IMR-90 (cell line): ENCODE measurements around the gene ACSS2. TPM values are rescaled to one million over a fixed set of nuclear protein-coding genes. Genes with fewer than 3 reads are reported as not detected.

Experiments used
- ATAC-seq: fragments of 200-7000 bp; cut with Tn5 transposase; 2 replicates; pipeline ENCODE4 v1.9.1; 2020; ENCODE audit warnings: low read depth, mild to moderate bottlenecking, moderate library complexity
- BruUV-seq: library from RNA; stranded (reverse); fragments of 400-500 nt; replicated peaks from 2 replicates; lab custom pipeline; 2021; lab: Mats Ljungman, UMichigan
- CTCF ChIA-PET: fragments of 300-600 bp; formaldehyde crosslinking; extraction: SDS; loops from one replicate; lab custom pipeline; 2021; ENCODE audit warnings: antibody characterized with exemption; lab: Yijun Ruan, JAX
- POLR2A ChIA-PET: fragments of 300-600 bp; sonication (Branson Sonifier 250); formaldehyde crosslinking; loops from one replicate; lab custom pipeline; 2022; ENCODE audit warnings: antibody characterized with exemption; ENCODE audit not compliant: unreplicated experiment; lab: Charles Lee
- DNase-seq: peaks from one replicate; pipeline ENCODE4 v3.0.0; 2013
- H2AFZ ChIP-seq: replicated peaks from 2 replicates; pipeline ENCODE3; 2013; ENCODE audit warnings: low read length, mild to moderate bottlenecking; ENCODE audit not compliant: poor library complexity
- H2AK5ac ChIP-seq: 2 replicates; pipeline ENCODE4 v1.6.1; 2013; ENCODE audit warnings: low read depth, low read length, inconsistent platforms
- H2AK9ac ChIP-seq: replicated peaks from 2 replicates; pipeline ENCODE3; 2013; ENCODE audit warnings: mild to moderate bottlenecking, low read depth, low read length, moderate library complexity; ENCODE audit not compliant: poor library complexity
- H2BK120ac ChIP-seq: 2 replicates; pipeline ENCODE4 v1.6.1; 2013; ENCODE audit warnings: low read depth, low read length, inconsistent platforms
- H2BK15ac ChIP-seq: 3 replicates; pipeline ENCODE4 v1.6.1; 2013; ENCODE audit warnings: low read depth, low read length, inconsistent platforms
- H2BK20ac ChIP-seq: 2 replicates; pipeline ENCODE4 v1.6.1; 2013; ENCODE audit warnings: low read depth, mild to moderate bottlenecking, inconsistent platforms, low read length, moderate library complexity
- H2BK5ac ChIP-seq: 2 replicates; pipeline ENCODE4 v1.6.1; 2013; ENCODE audit warnings: mild to moderate bottlenecking, low read depth, low read length, inconsistent platforms; ENCODE audit not compliant: poor library complexity, severe bottlenecking
- H3K14ac ChIP-seq: replicated peaks from 2 replicates; pipeline ENCODE4 v1.6.1; 2013; ENCODE audit warnings: low read depth, low read length, inconsistent platforms
- H3K18ac ChIP-seq: 2 replicates; pipeline ENCODE4 v1.6.1; 2013; ENCODE audit warnings: low read depth, low read length, control low read depth
- H3K23ac ChIP-seq: 2 replicates; pipeline ENCODE4 v1.6.1; 2013; ENCODE audit warnings: low read depth, low read length, inconsistent platforms
- H3K27ac ChIP-seq: 2 replicates; pipeline ENCODE4 v1.5.1; 2013; ENCODE audit warnings: mild to moderate bottlenecking, control low read depth, low read length; ENCODE audit not compliant: insufficient read depth
- H3K27me3 ChIP-seq: 2 replicates; pipeline ENCODE4 v1.6.1; 2013; ENCODE audit warnings: low read length; ENCODE audit not compliant: control insufficient read depth, insufficient read depth
- H3K36me3 ChIP-seq: 2 replicates; pipeline ENCODE4 v1.6.1; 2013; ENCODE audit warnings: low read length, mixed read lengths; ENCODE audit not compliant: control insufficient read depth, insufficient read depth
- H3K4ac ChIP-seq: 2 replicates; pipeline ENCODE4 v1.6.1; 2013; ENCODE audit warnings: low read depth, low read length, inconsistent platforms
- H3K4me1 ChIP-seq: 2 replicates; pipeline ENCODE4 v1.6.1; 2013; ENCODE audit warnings: low read length, mixed read lengths; ENCODE audit not compliant: control insufficient read depth, insufficient read depth
- H3K4me2 ChIP-seq: 2 replicates; pipeline ENCODE4 v1.6.1; 2013; ENCODE audit warnings: low read depth, mild to moderate bottlenecking, control low read depth, low read length, moderate library complexity
- H3K4me3 ChIP-seq: 2 replicates; pipeline ENCODE4 v1.5.1; 2013; ENCODE audit warnings: low read depth, mild to moderate bottlenecking, control low read depth, low read length, moderate library complexity; ENCODE audit not compliant: insufficient read depth
- H3K56ac ChIP-seq: 2 replicates; pipeline ENCODE4 v1.6.1; 2013; ENCODE audit warnings: low read length, inconsistent platforms; ENCODE audit not compliant: insufficient read depth; ENCODE audit errors: extremely low read depth
- H3K79me1 ChIP-seq, 2 experiments: 2 replicates each; pipeline ENCODE4 v1.6.1; 2013; ENCODE audit warnings: low read length in 2 of 2, inconsistent platforms in 1 of 2, low read depth in 1 of 2
- H3K9ac ChIP-seq: 2 replicates; pipeline ENCODE4 v1.6.1; 2013; ENCODE audit warnings: low read depth, low read length, control low read depth
- H3K9me1 ChIP-seq: 2 replicates; pipeline ENCODE4 v1.6.1; 2013; ENCODE audit warnings: low read length, inconsistent platforms; ENCODE audit not compliant: insufficient read depth
- H3K9me3 ChIP-seq: 2 replicates; pipeline ENCODE4 v1.6.1; 2013; ENCODE audit warnings: low read length; ENCODE audit not compliant: control insufficient read depth, insufficient read depth
- H4K20me1 ChIP-seq: 2 replicates; pipeline ENCODE4 v1.6.1; 2013; ENCODE audit warnings: low read length, inconsistent platforms; ENCODE audit not compliant: insufficient read depth
- H4K5ac ChIP-seq: 2 replicates; pipeline ENCODE4 v1.6.1; 2013; ENCODE audit warnings: mild to moderate bottlenecking, low read depth, low read length, control low read depth
- H4K8ac ChIP-seq, 2 experiments: 2 replicates each; pipeline ENCODE4 v1.6.1; 2013; ENCODE audit warnings: low read depth in 2 of 2, low read length in 2 of 2, control low read depth in 1 of 2, inconsistent platforms in 1 of 2
- H4K91ac ChIP-seq: 2 replicates; pipeline ENCODE4 v1.6.1; 2013; ENCODE audit warnings: low read depth, low read length, inconsistent platforms; ENCODE audit not compliant: insufficient read depth
- BHLHE40 ChIP-seq: fragments of 150-350 bp; IDR thresholded peaks from 2 replicates; pipeline ENCODE4 v1.6.1; 2016; ENCODE audit warnings: mild to moderate bottlenecking, low read depth, low read length
- CTCF ChIP-seq: conservative IDR thresholded peaks from 2 replicates; pipeline ENCODE4 v1.5.1; 2012; ENCODE audit warnings: mild to moderate bottlenecking, low read depth, low read length, improper control_type of control experiment
- ELK1 ChIP-seq: fragments of 150-350 bp; IDR thresholded peaks from 2 replicates; pipeline ENCODE4 v1.6.1; 2016; ENCODE audit warnings: low read depth, mild to moderate bottlenecking, low read length, moderate library complexity, borderline replicate concordance
- MXI1 ChIP-seq: IDR thresholded peaks from 2 replicates; pipeline ENCODE4 v1.6.1; 2012; ENCODE audit warnings: low read depth, mild to moderate bottlenecking, low read length, moderate library complexity, borderline replicate concordance
- POLR2A ChIP-seq: IDR thresholded peaks from 2 replicates; pipeline ENCODE4 v1.6.1; 2012; ENCODE audit warnings: mild to moderate bottlenecking, low read depth, low read length
- RAD21 ChIP-seq: IDR thresholded peaks from 2 replicates; pipeline ENCODE4 v1.6.1; 2012; ENCODE audit warnings: low read length, improper control_type of control experiment
- RCOR1 ChIP-seq: IDR thresholded peaks from 2 replicates; pipeline ENCODE4 v1.6.1; 2012; ENCODE audit warnings: mild to moderate bottlenecking, low read length, improper control_type of control experiment; ENCODE audit not compliant: insufficient replicate concordance
- RFX5 ChIP-seq: IDR thresholded peaks from 2 replicates; pipeline ENCODE4 v1.8.0; 2012; ENCODE audit warnings: low read depth, mild to moderate bottlenecking, low read length, moderate library complexity
- SMC3 ChIP-seq: fragments of 150-350 bp; IDR thresholded peaks from 2 replicates; pipeline ENCODE4 v1.6.1; 2016; ENCODE audit warnings: low read depth, mild to moderate bottlenecking, antibody characterized with exemption, low read length, moderate library complexity
- USF2 ChIP-seq: fragments of 150-350 bp; IDR thresholded peaks from 2 replicates; pipeline ENCODE4 v1.6.1; 2017; ENCODE audit warnings: mild to moderate bottlenecking, antibody characterized with exemption, low read length, low read depth
- WGBS, 2 experiments: methylation state at CpG; one replicate each; pipeline versions ENCODE4 v1.1.5 to v1.1.7; 2013; ENCODE audit warnings: missing lambda C conversion rate in 2 of 2; ENCODE audit not compliant: insufficient read length in 1 of 2; ENCODE audit errors: extremely low coverage in 2 of 2; 5-methylcytosine and 5-hydroxymethylcytosine counted together
- dilution Hi-C: fragments of 300-500 bp; cut with HindIII; formaldehyde crosslinking; loops from one replicate; pipeline ENCODE4 v1.14.3; 2018; ENCODE audit warnings: low sequenced_read_pairs; ENCODE audit not compliant: unreplicated experiment
- in situ Hi-C: fragments of 300-500 bp; cut with MboI; formaldehyde crosslinking; loops from 3 replicates; pipeline ENCODE4 v1.14.3; 2019; ENCODE audit warnings: low sequenced_read_pairs, inconsistent platforms, mixed read lengths
- intact Hi-C: fragments of 100-400 bp; cut with micrococcal nuclease; formaldehyde crosslinking; loops from 2 replicates; pipeline ENCODE4 v1.10.0; 2022
- polyA plus RNA-seq, 3 experiments: library from polyadenylated mRNA; depleted of rRNA; stranded (reverse); fragments of >200 nt; gene quantifications; 2 replicates each; pipeline ENCODE4 v1.2.3, GENCODE V29; 2012; ENCODE audit warnings: low replicate concordance in 1 of 3
- total RNA-seq: library from RNA; depleted of rRNA; stranded (reverse); fragments of >200 nt; gene quantifications from 2 replicates; pipeline ENCODE4 v1.2.3, GENCODE V29; 2012

Gene ACSS2
- total and polyA plus RNA-seq, 2 of the 4 experiments (the other 2 are of a cell fraction) = 26.9 to 46.4 TPM

- Histone ChIP-seq H3K36me3 (peaks cover 40% of the 10 kb centered on the region), H3K27me3 (no peaks in the 10 kb centered on the region), H3K56ac (no peak overlapping the region), H2AFZ (no peak overlapping the region), H3K14ac (no peak overlapping the region), H2AK9ac (no peak overlapping the region), H3K27ac (no peak overlapping the region), H4K91ac (no peak overlapping the region), H3K18ac (no peak overlapping the region), H4K5ac (no peak overlapping the region), H3K4me2 (no peak overlapping the region), H3K4me3 (no peak overlapping the region), H3K9me3 (no peaks in the 10 kb centered on the region), H3K9ac (no peak overlapping the region), H3K79me1 (peaks cover 0 to 4% of the 10 kb centered on the region in 2 experiments; a peak in 2 of 4 replicates), H3K4ac (no peak overlapping the region), H4K20me1 (no peaks in the 10 kb centered on the region), H2BK20ac (no peak overlapping the region), H3K4me1 (peaks cover 2% of the 10 kb centered on the region; the same call in 1 of the 2 replicates), H2AK5ac (no peak overlapping the region), H3K23ac (no peak overlapping the region), H2BK120ac (no peak overlapping the region), H4K8ac (no peak overlapping the region), H2BK5ac (no peak overlapping the region), H3K9me1 (peaks cover 8% of the 10 kb centered on the region), H2BK15ac (no peak overlapping the region)
- intact Hi-C loops (no loop called here), in situ Hi-C loops (no loop called here), dilution Hi-C loops (no loop called here)
- ATAC-seq = no peak
- DNase-seq = peak; percentile 10
- CTCF ChIA-PET = interaction anchor here (0.6 to 1.4 kb wide), 4 partner anchors 59 to 629 kb away, joined by 3 to 7 read pairs (median 5); no protein-coding TSS in a partner anchor
- BruUV-seq = no TSS peak
- POLR2A ChIA-PET = no interaction called here
- 83% methylated on average over 1 of the region's 4 CpGs; no CpG with 5 or more reads in 1 of the 2 experiments for WGBS, 2 experiments
- no peak for TF ChIP-seq RCOR1
- TF ChIP-seq BHLHE40 = no peak
- no peak for TF ChIP-seq RAD21
- no peak for TF ChIP-seq ELK1
- TF ChIP-seq CTCF = no peak
- no peak for TF ChIP-seq MXI1
- no peak for TF ChIP-seq POLR2A
- TF ChIP-seq SMC3 = no peak
- no peak for TF ChIP-seq USF2
- no peak for TF ChIP-seq RFX5
These were observed 64.8 kb downstream of the ACSS2 start for GRCh38 chr20:34941226-34941625.
